HG03342 (cell line): ENCODE data around the gene TPM3.
"Not testable (repeated sequence)": the region's sequence is repeated elsewhere in the genome, so short reads cannot be mapped to it uniquely, and the experiment has no call there.

ENCODE experiments used
- ATAC-seq: cut with Tn5 transposase; IDR thresholded peaks from one replicate; pipeline ENCODE4 v1.9.1; 2021; ENCODE audit warnings: mild to moderate bottlenecking, moderate library complexity; ENCODE audit not compliant: unreplicated experiment

Gene TPM3

GRCh38 chr1:154191990-154192461 lies at the start of gene TPM3:
TSS of gene TPM3 (minus strand) at chr1:154192100. CDS start at chr1:154192018, 82 bp downstream.
- no peak for ATAC-seq

DNA sequence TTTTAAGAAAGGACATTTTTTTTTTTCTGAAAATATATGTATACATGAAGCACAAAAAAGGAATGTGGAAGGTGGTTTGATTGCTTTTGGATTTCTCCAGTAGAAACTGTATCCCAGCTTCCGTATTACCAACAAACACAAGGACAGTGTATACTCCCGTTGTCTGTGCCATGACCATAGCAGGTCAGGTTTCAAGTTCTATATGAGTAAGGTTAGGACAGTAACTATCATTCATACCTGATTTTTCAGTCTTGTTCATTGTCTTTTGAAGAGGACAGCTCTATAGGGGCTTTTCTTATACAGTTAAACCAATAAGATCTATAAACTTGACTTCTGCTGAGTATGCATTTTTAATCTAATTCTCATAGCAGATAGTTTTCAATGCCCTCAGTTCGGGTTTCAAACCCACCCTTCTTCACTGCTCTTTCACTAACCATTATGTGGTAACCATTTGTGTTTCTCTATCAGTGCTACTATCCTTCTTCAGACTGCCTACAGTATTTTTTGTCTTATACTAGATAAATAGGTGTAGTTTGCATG lies 48.5 kb upstream of the TPM3 start:
- ATAC-seq = no peak

DNA sequence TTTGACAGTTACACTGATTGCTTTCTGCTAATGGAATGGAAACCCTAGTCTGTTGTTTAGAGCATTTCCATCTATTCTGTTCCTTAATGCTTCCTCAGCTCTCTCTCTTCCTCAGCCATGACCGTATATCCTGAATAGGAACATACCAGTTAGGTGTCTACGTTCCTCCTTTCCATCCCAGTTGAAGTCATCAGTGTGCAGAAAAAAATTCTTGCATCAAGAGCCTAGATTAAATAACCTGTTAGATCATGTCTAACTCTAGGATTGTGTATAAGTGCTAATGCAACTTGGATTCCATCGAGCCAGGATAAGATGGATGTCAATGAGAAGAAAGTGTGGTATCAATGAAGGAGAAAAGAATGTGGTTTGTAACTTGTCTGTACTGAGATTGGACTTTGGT lies 47.6 kb upstream of the TPM3 start:
- ATAC-seq = no peak

DNA sequence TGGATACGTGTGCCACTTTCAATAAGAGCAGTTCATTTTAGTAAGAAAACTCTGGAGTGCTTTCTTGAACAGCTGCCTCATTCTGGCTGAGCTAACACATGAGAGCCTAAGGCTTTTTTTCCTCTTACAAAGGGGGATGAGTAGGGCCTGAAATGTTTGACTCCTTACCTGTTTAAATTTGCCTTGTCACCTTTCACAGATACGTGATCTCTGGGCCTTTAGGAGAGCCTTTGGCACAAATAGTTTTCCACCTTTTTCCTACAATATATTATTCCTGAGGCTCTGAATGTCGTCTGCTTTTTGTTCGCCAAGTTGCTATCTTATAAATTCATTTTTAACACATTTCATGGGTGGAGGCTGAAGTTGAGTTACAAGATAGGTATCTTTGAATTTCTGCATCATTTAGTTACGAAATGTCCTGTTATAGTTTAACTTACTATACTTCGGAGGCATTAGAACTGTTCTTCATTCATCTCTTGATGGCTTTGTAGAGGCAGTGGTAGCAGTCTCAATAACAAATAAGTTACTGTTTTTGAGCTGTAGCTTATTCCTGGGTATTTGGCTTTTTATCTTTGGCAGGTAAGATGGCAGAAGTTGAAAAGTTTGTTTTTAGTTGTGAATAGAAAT lies 46.1 kb upstream of the TPM3 start:
- no peak for ATAC-seq

GRCh38 chr1:154237435-154237834 lies 45.5 kb upstream of the TPM3 start:
- ATAC-seq = no peak

DNA sequence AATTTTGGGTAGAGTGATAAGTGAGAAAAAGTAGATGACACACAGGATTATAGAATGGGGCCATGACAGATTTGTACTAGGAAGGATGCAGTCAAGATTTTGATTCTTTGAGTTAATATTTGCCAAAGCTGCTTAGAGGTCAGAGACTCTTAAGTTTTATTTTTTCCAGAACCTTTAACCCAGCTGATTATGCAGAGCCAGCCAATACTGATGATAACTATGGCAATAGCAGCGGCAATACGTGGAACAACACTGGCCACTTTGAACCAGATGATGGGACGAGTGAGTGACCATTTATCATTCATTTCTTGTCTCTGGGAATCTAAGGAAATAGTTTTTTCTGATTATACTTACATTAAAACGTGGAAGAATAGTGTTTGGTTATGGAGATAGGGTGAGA lies 45.0 kb upstream of the TPM3 start:
- ATAC-seq = no peak

- not testable (repeated sequence) for ATAC-seq
Observed at GRCh38 chr1:154233127-154233526, 41.2 kb upstream of the TPM3 start.

DNA sequence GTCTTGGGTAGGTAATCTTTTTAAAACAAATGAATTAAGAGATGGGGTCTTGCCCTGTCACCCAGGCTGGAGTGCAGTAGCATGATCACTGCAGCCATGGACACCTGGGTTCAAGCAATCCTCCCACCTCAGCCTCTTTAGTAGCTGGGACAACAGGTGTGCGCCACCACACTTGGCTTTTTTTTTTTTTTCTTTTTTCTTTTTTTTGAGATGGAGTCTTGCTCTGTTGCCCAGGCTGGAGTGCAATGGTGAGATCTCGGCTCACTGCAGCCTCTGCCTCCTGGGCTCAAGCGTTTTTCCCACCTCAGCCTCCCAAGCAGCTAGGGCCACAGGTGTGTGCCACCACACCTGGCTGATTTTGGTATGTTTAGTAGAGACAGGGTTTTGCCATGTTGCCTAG lies 39.2 kb upstream of the TPM3 start:
- not testable (repeated sequence) for ATAC-seq

GRCh38 chr1:154225370-154225769 lies 33.5 kb upstream of the TPM3 start:
- ATAC-seq = no peak

- ATAC-seq = no peak
Observed at GRCh38 chr1:154223621-154224020, 31.7 kb upstream of the TPM3 start.

GRCh38 chr1:154222918-154223317 lies 31.0 kb upstream of the TPM3 start:
- no peak for ATAC-seq

DNA sequence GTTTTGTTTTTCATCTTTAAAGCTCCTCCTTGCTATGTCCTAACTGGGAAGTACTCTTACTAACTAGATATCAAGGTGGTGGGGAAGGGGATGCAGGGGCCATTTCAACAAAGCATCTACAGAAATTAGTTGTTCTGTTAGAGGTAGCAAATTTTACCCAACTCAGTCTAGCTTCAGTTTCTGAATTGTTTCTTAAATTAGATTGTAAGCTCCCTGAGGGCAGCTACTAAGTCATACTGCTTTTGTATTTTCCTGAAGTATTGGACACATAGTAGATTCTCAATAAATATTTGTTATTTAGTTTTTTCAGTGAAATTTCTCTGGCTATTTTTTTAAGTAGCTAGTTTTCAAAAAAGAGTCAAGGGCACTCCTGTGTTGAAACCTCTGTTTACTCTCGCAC lies 30.6 kb upstream of the TPM3 start:
- ATAC-seq = no peak

DNA sequence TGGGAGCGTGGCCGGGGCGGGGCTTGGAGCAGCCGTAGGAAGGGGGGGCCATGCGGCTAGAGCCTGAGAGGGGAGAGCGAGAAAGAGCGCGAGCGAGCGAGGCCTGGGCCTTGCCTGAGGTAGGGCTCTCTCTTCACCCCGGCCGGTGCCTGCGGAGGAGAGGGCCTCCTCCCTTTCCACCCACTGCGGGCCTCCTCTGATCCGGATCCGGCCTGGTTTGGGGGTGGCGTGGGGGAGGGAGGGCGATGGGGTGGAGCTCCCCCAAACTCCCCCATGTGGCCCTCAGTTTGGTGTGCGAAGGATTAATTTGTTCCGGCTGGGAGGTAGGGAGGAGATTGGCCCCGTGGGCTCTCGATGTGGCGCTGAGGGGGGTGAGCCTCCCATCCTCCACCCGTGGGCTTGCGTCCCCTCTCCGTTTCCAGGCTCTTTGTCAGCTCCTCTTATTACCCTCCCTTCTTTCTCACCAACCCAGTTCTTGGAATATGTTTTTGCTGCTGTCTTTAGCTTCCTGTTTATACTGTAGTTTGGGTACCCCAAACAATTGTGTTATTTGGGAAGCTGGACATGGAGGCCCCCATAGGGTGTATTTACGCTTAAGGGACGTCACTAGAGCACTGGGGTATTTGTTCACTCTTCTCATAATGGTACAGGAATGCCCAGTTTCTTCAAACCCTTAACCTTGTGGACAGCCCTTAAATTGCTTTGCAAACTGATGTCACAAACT lies 29.5 kb upstream of the TPM3 start:
- peak; percentile 24 for ATAC-seq

DNA sequence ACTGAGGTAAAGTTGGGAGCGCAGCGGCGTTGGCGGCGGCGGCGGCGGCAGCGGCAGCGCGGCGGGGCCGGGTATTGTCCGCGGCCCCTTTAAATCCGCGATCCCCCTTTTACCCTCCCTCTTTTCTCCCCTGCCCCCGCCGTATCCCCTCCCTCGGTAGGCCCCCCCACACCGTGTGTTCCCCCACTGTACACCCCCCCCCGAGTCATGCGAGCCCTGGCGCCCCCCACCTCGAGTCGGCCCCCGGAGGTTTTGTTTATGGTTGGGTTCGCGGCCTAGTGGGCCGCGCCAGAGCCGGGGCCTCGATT lies 29.0 kb upstream of the TPM3 start:
- ATAC-seq = no peak

DNA sequence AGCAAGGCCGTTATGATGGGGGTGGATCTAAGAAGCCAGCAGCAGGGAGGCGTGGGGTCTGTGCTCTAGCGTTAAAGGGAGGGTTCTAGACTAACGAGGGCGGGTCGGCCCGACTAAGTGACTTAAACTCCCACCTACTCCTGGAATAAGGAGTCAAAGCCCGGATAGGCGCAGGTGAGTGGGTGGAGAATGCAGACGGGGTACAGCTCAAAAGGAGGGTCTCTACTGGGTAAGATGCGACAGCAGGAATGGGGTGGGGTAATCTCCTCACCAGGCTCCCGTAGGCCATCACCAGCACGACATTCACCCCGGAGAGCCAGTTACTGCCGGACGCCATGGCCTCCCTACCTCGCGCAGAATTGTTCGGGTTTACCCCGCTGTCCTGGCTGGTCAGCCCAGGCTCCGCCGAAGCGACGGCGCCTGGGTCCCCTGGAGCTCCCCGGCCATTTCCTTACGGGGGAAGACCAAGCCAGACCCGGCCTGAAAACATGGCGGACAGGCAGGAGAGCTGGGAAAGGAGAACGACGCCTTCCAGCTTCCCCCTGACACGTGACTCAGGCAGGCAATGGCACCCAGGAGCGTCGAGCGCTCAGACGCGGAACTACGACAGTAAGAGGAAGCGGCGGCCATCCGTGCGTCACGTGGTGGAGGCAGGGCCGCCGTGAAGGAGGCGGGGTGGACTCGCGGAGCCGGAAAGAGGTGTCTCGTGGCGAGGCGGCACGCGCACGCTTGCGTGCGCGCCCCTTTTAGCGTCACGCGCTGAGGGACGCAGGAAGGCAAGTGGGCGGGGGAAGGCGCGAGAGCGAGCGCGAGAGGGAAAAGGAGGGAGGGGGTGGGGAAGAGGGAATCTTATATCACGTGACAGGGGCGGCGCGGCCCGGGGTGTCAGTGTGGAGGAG lies 28.4 kb upstream of the TPM3 start, which contains the start of gene UBAP2L:
TSS of gene UBAP2L (plus strand) at position 885 of the 899 bp plus-strand sequence. CDS start 4,169 bp downstream, outside the sequence.
- peak; percentile 87 for ATAC-seq

DNA sequence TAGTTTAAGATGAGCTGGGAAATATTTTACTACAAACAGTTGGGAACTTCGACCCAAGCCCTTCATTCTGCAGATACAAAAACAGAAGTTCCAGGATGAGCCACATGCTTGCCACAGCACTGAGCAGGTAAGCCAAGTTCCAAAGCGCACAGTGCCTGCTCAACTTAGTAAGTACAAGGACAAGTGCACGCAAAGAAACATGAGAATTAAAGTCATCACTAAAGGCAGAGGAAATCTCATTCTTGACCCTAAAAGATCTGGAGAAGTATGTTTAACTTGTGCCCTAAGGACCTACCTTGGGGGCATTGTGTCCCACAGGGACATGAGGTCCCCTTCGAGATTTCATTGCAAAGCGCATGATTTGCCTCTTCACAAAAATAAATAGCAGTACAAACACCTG lies 27.6 kb upstream of the TPM3 start:
- no peak for ATAC-seq

- no peak for ATAC-seq
Observed at GRCh38 chr1:154218545-154218944, 26.6 kb upstream of the TPM3 start.

DNA sequence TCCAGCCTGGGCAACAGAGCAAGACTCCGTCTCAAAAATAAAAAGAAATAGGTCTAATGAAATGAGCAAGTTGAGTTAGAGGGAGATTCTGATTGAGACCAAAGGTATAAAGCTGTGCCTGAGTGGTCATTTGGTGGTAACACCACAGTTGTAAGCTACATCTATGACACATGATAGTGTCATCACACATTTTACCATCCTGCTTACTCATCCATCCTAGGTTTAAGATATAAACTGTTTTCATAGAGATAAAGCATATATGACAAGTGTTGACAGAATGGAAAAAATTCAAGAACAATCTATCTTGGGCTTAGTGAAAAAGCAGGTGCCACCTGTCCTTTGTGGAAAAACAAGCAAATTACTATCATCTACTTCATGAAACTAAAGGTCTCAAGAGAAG lies 21.4 kb upstream of the TPM3 start:
- ATAC-seq = no peak

GRCh38 chr1:154212083-154212482 lies 20.2 kb upstream of the TPM3 start:
- no peak for ATAC-seq

DNA sequence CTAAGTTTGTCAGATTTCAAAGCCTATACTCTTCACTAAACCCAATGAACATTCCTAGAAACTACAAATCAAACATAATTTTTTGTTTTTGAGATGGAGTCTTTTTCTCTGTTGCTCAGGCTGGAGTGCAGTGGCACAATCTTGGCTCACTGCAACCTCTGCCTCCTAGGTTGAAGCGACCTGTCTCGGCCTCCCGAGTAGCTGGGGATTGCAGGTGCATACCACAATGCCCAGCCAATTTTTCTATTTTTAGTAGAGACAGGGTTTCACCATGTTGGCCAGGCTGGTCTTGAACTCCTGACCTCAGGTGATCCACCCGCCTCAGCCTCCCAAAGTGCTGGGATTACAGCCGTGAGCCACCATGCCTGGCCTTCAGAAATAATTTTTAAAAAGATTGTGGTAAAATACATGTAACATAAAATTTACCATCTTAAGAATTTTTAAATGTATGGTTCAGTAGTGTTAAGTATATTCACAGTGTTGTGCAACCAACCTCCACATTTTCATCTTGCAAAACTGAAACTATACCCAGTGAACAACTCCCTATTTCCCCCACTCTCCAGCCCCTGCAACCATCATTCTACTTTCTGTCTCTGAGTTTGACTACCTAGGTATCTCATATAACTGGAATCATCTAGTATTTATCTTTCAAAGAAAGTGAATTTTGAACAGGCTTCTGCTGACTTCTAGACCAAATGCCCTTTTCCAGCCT lies 16.9 kb upstream of the TPM3 start:
- ATAC-seq = no peak

GRCh38 chr1:154207262-154207661 lies 15.4 kb upstream of the TPM3 start:
- ATAC-seq = no peak
